K562 (cell line): Measurements from ENCODE around the gene TMCO2.

Experiments
- EGR1 ChIP-seq: fragments of 450-650 bp; conservative IDR thresholded peaks from 2 replicates; pipeline ENCODE4 v1.6.1; 2017; ENCODE audit warnings: mild to moderate bottlenecking
- NFIX ChIP-seq: fragments of 250-450 bp; sonication (Bioruptor Pico); IDR thresholded peaks from 2 replicates; pipeline ENCODE4 v1.4.0; 2020; ENCODE audit warnings: low read depth, mild to moderate bottlenecking, moderate library complexity
- TEAD4 ChIP-seq, 2 experiments: sonication (generic) in 1 of 2; formaldehyde crosslinking in 1 of 2; IDR thresholded peaks; 2 replicates each; pipeline versions ENCODE4 v1.6.1 to v1.8.0; 2012 to 2022; ENCODE audit warnings: borderline replicate concordance in 1 of 2, inconsistent platforms in 1 of 2, low read length in 1 of 2, mild to moderate bottlenecking in 1 of 2, missing genetic modification reagents in 1 of 2
- TF ChIP-seq, protein P1 (sequence below), 3 experiments: IDR thresholded peaks in 2 of 3; conservative IDR thresholded peaks in 1 of 3; 2 replicates each; pipeline ENCODE4 v1.5.1; 2011 to 2012; ENCODE audit warnings: low read length in 3 of 3, mild to moderate bottlenecking in 3 of 3, control low read depth in 2 of 3, improper control_type of control experiment in 1 of 3, inconsistent platforms in 1 of 3, low read depth in 1 of 3, mixed read lengths in 1 of 3, moderate library complexity in 1 of 3; ENCODE audit not compliant: insufficient read depth in 2 of 3

DNA sequence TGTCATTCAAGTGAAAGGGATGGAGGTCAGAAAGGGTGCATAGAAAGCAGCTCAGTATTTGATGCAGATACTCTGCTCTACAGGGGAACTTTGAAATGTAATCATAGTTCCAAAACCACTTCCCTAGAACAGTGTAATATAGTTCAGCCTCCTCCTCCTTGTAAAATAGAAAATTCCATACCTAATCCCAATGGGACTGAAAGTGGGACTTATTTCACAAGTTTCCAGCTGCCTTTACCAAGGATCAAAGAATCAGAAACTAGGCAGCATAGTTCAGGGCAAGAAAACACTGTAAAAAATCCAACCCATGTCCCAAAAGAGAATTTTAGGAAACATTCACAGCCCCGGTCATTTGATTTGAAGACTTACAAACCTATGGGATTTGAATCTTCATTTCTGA lies 8.1 kb upstream of the TMCO2 start:
- TF ChIP-seq, protein P1, sequence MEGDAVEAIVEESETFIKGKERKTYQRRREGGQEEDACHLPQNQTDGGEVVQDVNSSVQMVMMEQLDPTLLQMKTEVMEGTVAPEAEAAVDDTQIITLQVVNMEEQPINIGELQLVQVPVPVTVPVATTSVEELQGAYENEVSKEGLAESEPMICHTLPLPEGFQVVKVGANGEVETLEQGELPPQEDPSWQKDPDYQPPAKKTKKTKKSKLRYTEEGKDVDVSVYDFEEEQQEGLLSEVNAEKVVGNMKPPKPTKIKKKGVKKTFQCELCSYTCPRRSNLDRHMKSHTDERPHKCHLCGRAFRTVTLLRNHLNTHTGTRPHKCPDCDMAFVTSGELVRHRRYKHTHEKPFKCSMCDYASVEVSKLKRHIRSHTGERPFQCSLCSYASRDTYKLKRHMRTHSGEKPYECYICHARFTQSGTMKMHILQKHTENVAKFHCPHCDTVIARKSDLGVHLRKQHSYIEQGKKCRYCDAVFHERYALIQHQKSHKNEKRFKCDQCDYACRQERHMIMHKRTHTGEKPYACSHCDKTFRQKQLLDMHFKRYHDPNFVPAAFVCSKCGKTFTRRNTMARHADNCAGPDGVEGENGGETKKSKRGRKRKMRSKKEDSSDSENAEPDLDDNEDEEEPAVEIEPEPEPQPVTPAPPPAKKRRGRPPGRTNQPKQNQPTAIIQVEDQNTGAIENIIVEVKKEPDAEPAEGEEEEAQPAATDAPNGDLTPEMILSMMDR (IDR thresholded peaks at IDR 0.05 in 2 of 3, conservative IDR thresholded peaks at IDR 0.05 in 1 of 3; ENCODE audit: insufficient read depth in 2 of 3, low read depth in 1 of 3, low read length in 3 of 3): no peak
- no peak for TF ChIP-seq EGR1
- TF ChIP-seq NFIX (CRISPR knock-in tag): no peak
- TF ChIP-seq TEAD4 (IDR thresholded peaks at IDR 0.05; ENCODE audit: low read length): no peak
- no peak for TF ChIP-seq TEAD4 (CRISPR knock-in tag; IDR thresholded peaks at IDR 0.05; ENCODE audit: borderline replicate concordance)
